Stomach (tissue), 9 donors: ENCODE measurements around the gene RASAL2. TPM values are rescaled to one million over a fixed set of nuclear protein-coding genes. Genes with fewer than 3 reads are reported as not detected.
A peak's percentile ranks its signal among the peaks of the same experiment; 100 is the strongest.

Source experiments
- DNase-seq, 2 donors: peaks; one replicate each; pipeline versions ENCODE4 v3.0.0 to v3.0.0-alpha.2; 2013 to 2019
- H3K27ac ChIP-seq, 5 donors: fragments of 200-600 bp in 4 of 5; sonication (generic) in 4 of 5; one replicate each; pipeline ENCODE4 v1.5.1; 2013 to 2019; ENCODE audit warnings: mild to moderate bottlenecking in 1 of 5, moderate library complexity in 1 of 5
- H3K27me3 ChIP-seq, 3 donors: fragments of 200-600 bp; sonication (generic); one replicate each; pipeline ENCODE4 v1.5.1; 2017 to 2019; ENCODE audit warnings: mixed run types in 1 of 3
- H3K36me3 ChIP-seq, 4 donors: fragments of 200-600 bp; sonication (generic); 1 replicate in 3 of 4; 2 replicates in 1 of 4; pipeline ENCODE4 v1.5.1; 2016 to 2019
- H3K4me1 ChIP-seq, 4 donors: fragments of 200-600 bp; sonication (generic); one replicate each; pipeline ENCODE4 v1.5.1; 2016 to 2019
- H3K4me3 ChIP-seq, 4 donors: fragments of 200-600 bp; sonication (generic) in 3 of 4; one replicate each; pipeline ENCODE4 v1.5.1; 2016 to 2019; ENCODE audit warnings: mild to moderate bottlenecking in 1 of 4
- H3K9me3 ChIP-seq, 4 donors: fragments of 200-600 bp; sonication (generic); one replicate each; pipeline ENCODE4 v1.5.1; 2016 to 2019
- CTCF ChIP-seq, 7 experiments: fragments of 450-650 bp in 4 of 7; fragments of 200-600 bp in 3 of 7; sonication (generic) in 3 of 7; IDR thresholded peaks; one replicate each; pipeline ENCODE4 v1.5.1; 2016 to 2019; ENCODE audit warnings: antibody characterized with exemption in 7 of 7, control low read depth in 2 of 7, mild to moderate bottlenecking in 1 of 7
- EP300 ChIP-seq: sonication (generic); formaldehyde crosslinking; IDR thresholded peaks from one replicate; pipeline ENCODE4 v1.6.1; 2017; ENCODE audit warnings: antibody characterized with exemption
- POLR2A ChIP-seq, 4 donors: fragments of 450-650 bp; IDR thresholded peaks; one replicate each; pipeline ENCODE4 v1.6.1; 2016; ENCODE audit warnings: antibody characterized with exemption in 4 of 4, control low read depth in 2 of 4, mild to moderate bottlenecking in 1 of 4, moderate library complexity in 1 of 4
- POLR2AphosphoS5 ChIP-seq, 3 donors: sonication (generic); formaldehyde crosslinking; IDR thresholded peaks; one replicate each; pipeline ENCODE4 v1.6.1; 2016; ENCODE audit warnings: antibody characterized with exemption in 3 of 3
- WGBS, 5 donors: extraction: QIAGEN DNeasy Blood & Tissue Kit in 3 of 5; methylation state at CpG; one replicate each; pipeline versions ENCODE4 v1.1.5 to v1.1.7; 2013 to 2018; 5-methylcytosine and 5-hydroxymethylcytosine counted together
- intact Hi-C: fragments of 100-400 bp; cut with DNase I; formaldehyde crosslinking; loops from one replicate; pipeline ENCODE4 v1.15.1; 2023; ENCODE audit warnings: low total_unique reads
- polyA plus RNA-seq, 3 donors: library from polyadenylated mRNA; stranded (reverse); fragments of 200-250 nt; gene quantifications; one replicate each; pipeline ENCODE4 v1.2.3, GENCODE V29; 2013
- total RNA-seq, 5 donors: library from RNA; depleted of rRNA; stranded (reverse); fragments of >200 nt; gene quantifications; one replicate each; pipeline versions ENCODE4 v1.1.0 to v1.2.3, GENCODE V29; 2014 to 2016
- donor health status: healthy with polysubstance abuse.
- donor health status: Bipolar disorder and iron deficiency.
- donor health status: healthy.

RASAL2 gene
- total and polyA plus RNA-seq, 8 donors: 1.2 to 47.5 (median 14.3) TPM

GRCh38 chr1:178412400-178412770 lies 318.5 kb downstream of the RASAL2 start:
- H3K4me3 ChIP-seq: no peak overlapping the region
- WGBS, 5 donors: 7 to 36% (median 26%) methylated on average over 1 of the region's 1 CpG
- intact Hi-C loops: no loop called here

GRCh38 chr1:178417858-178418257 lies 324.0 kb downstream of the RASAL2 start:
- Histone ChIP-seq H3K4me3 (no peak overlapping the region), H3K36me3 (no peaks in the 10 kb centered on the region), H3K27me3 (no peaks in the 10 kb centered on the region), H3K9me3 (no peaks in the 10 kb centered on the region), H3K4me1 (no peaks in the 10 kb centered on the region), H3K27ac (peak overlapping the region in 1 of 5 donors; percentile 14)
- peak in 1 of 2 donors; percentile 26 for DNase-seq
- TF ChIP-seq POLR2AphosphoS5 (IDR thresholded peaks at IDR 0.05) (peak in 1 of 3 donors; percentile 15), CTCF (IDR thresholded peaks at IDR 0.05) (no peak)
- intact Hi-C loops: no loop called here
- whole genome bisulfite sequencing, 5 donors: 89 to 97% (median 95%) methylated on average over 2 of the region's 2 CpGs

More at GRCh38 chr1:178412400-178412770, 318.5 kb downstream of the RASAL2 start:
- TF ChIP-seq POLR2A (IDR thresholded peaks at IDR 0.05): no peak
- no peaks in the 10 kb centered on the region for H3K27me3 ChIP-seq
- no peak overlapping the region for H3K27ac ChIP-seq
- no peaks in the 10 kb centered on the region for H3K9me3 ChIP-seq
- H3K36me3 ChIP-seq: no peaks in the 10 kb centered on the region
- no peak for DNase-seq
- peaks cover 0 to 4% (median 0%) of the 10 kb centered on the region in 4 donors for H3K4me1 ChIP-seq

GRCh38 chr1:178418284-178418955 lies 324.5 kb downstream of the RASAL2 start:
- Histone ChIP-seq H3K4me1 (no peaks in the 10 kb centered on the region), H3K4me3 (no peak overlapping the region), H3K9me3 (no peaks in the 10 kb centered on the region), H3K36me3 (no peaks in the 10 kb centered on the region), H3K27me3 (no peaks in the 10 kb centered on the region), H3K27ac (no peak overlapping the region)
- 71 to 86% (median 83%) methylated on average over 1 of the region's 1 CpG for WGBS, 5 donors
- intact Hi-C loops: no loop called here
- TF ChIP-seq POLR2A (IDR thresholded peaks at IDR 0.05) (no peak), CTCF (IDR thresholded peaks at IDR 0.05) (no peak), POLR2AphosphoS5 (IDR thresholded peaks at IDR 0.05) (no peak), EP300 (no peak)
- no peak for DNase-seq

GRCh38 chr1:178434360-178434759 lies 340.5 kb downstream of the RASAL2 start:
- intact Hi-C loops: no loop called here
- Histone ChIP-seq H3K27me3 (no peaks in the 10 kb centered on the region), H3K4me3 (no peak overlapping the region), H3K36me3 (no peaks in the 10 kb centered on the region), H3K27ac (no peak overlapping the region), H3K9me3 (no peaks in the 10 kb centered on the region), H3K4me1 (no peaks in the 10 kb centered on the region)
- WGBS, 5 donors: 66 to 86% (median 80%) methylated on average over 1 of the region's 1 CpG
- DNase-seq: no peak
- TF ChIP-seq POLR2AphosphoS5 (IDR thresholded peaks at IDR 0.05) (no peak), CTCF (IDR thresholded peaks at IDR 0.05) (no peak), POLR2A (IDR thresholded peaks at IDR 0.05) (no peak), EP300 (no peak)

GRCh38 chr1:178434899-178435435 lies 341.1 kb downstream of the RASAL2 start:
- Histone ChIP-seq H3K27me3 (no peaks in the 10 kb centered on the region), H3K4me3 (no peak overlapping the region), H3K36me3 (no peaks in the 10 kb centered on the region), H3K9me3 (no peaks in the 10 kb centered on the region), H3K27ac (no peak overlapping the region), H3K4me1 (no peaks in the 10 kb centered on the region)
- TF ChIP-seq CTCF (IDR thresholded peaks at IDR 0.05) (no peak), EP300 (no peak), POLR2AphosphoS5 (IDR thresholded peaks at IDR 0.05) (no peak), POLR2A (IDR thresholded peaks at IDR 0.05) (no peak)
- intact Hi-C loops: no loop called here
- no peak for DNase-seq
